Neuron (in vitro differentiated cells): ENCODE results near the gene PAOX.

ENCODE experiments used
- H2AFZ ChIP-seq: one replicate; pipeline ENCODE4 v1.6.1; 2013; ENCODE audit warnings: low read depth, mild to moderate bottlenecking, inconsistent platforms, low read length, moderate library complexity
- H3K27me3 ChIP-seq: one replicate; pipeline ENCODE4 v1.6.1; 2013; ENCODE audit warnings: low read length; ENCODE audit not compliant: insufficient read depth
- H3K36me3 ChIP-seq: one replicate; pipeline ENCODE4 v1.6.1; 2013; ENCODE audit warnings: low read length; ENCODE audit not compliant: insufficient read depth
- H3K4me1 ChIP-seq: one replicate; pipeline ENCODE4 v1.6.1; 2013; ENCODE audit warnings: low read length; ENCODE audit not compliant: insufficient read depth
- H3K4me3 ChIP-seq: 2 replicates; pipeline ENCODE4 v1.5.1; 2013; ENCODE audit warnings: mild to moderate bottlenecking, low read length, moderate library complexity
- H3K9me3 ChIP-seq: one replicate; pipeline ENCODE4 v1.6.1; 2013; ENCODE audit warnings: low read length

Gene PAOX

GRCh38 chr10:133440633-133441285 is 61.7 kb downstream of the PAOX start:
- Histone ChIP-seq H2AFZ (no peak overlapping the region), H3K9me3 (peaks cover 5% of the 10 kb centered on the region), H3K27me3 (no peaks in the 10 kb centered on the region), H3K4me3 (no peak overlapping the region), H3K36me3 (no peaks in the 10 kb centered on the region), H3K4me1 (no peaks in the 10 kb centered on the region)
